NT2/D1 (cell line): ENCODE results near the gene OSBP2.
"Not testable (repeated sequence)": the region's sequence is repeated elsewhere in the genome, so short reads cannot be mapped to it uniquely, and the experiment has no call there.

Experiments used
- DNase-seq: peaks from one replicate; pipeline ENCODE4 v3.0.0-alpha.2; 2011; ENCODE audit warnings: low read depth, low spot score
- H3K27me3 ChIP-seq: 2 replicates; pipeline ENCODE4 v1.6.0; 2011; ENCODE audit warnings: mild to moderate bottlenecking; ENCODE audit not compliant: insufficient read length, insufficient read depth
- H3K36me3 ChIP-seq: 2 replicates; pipeline ENCODE4 v1.6.1; 2011; ENCODE audit warnings: mild to moderate bottlenecking, low read length, mixed read lengths; ENCODE audit not compliant: insufficient read depth, insufficient read length
- H3K4me1 ChIP-seq: 2 replicates; pipeline ENCODE4 v1.5.1; 2011; ENCODE audit not compliant: insufficient read depth, insufficient read length
- H3K4me3 ChIP-seq: 2 replicates; pipeline ENCODE4 v1.5.1; 2011; ENCODE audit warnings: low read depth; ENCODE audit not compliant: insufficient read length
- H3K9ac ChIP-seq: 2 replicates; pipeline ENCODE4 v1.6.0; 2011; ENCODE audit warnings: low read depth; ENCODE audit not compliant: insufficient read length
- H3K9me3 ChIP-seq: 2 replicates; pipeline ENCODE4 v1.5.1; 2011; ENCODE audit warnings: mild to moderate bottlenecking, low read length; ENCODE audit not compliant: insufficient read depth
- SUZ12 ChIP-seq: IDR thresholded peaks from 2 replicates; pipeline ENCODE4 v1.6.1; 2011; ENCODE audit not compliant: insufficient read length, insufficient read depth; ENCODE audit errors: extremely low read depth
- YY1 ChIP-seq: IDR thresholded peaks from 2 replicates; pipeline ENCODE4 v1.6.1; 2011; ENCODE audit not compliant: insufficient read length, insufficient read depth
- ZNF274 ChIP-seq: IDR thresholded peaks from 2 replicates; pipeline ENCODE4 v1.6.1; 2011; ENCODE audit warnings: mild to moderate bottlenecking, low read depth, low read length

The OSBP2 gene

GRCh38 chr22:30770716-30771115 lies 76.0 kb downstream of the OSBP2 start:
- no peak for TF ChIP-seq SUZ12
- no peak for TF ChIP-seq YY1
- TF ChIP-seq ZNF274, result no peak
- Histone ChIP-seq H3K9ac (no peak overlapping the region), H3K4me3 (no peak overlapping the region), H3K4me1 (no peaks in the 10 kb centered on the region), H3K36me3 (no peaks in the 10 kb centered on the region), H3K9me3 (no peaks in the 10 kb centered on the region), H3K27me3 (no peaks in the 10 kb centered on the region)
- DNase-seq, result no peak

GRCh38 chr22:30773919-30774318 lies 79.2 kb downstream of the OSBP2 start:
- Histone ChIP-seq H3K27me3 (no peaks in the 10 kb centered on the region), H3K9me3 (no peaks in the 10 kb centered on the region), H3K4me1 (no peaks in the 10 kb centered on the region), H3K4me3 (no peak overlapping the region), H3K36me3 (no peaks in the 10 kb centered on the region), H3K9ac (no peak overlapping the region)
- no peak for DNase-seq
- no peak for TF ChIP-seq YY1
- TF ChIP-seq SUZ12, result no peak
- TF ChIP-seq ZNF274, result no peak

DNA sequence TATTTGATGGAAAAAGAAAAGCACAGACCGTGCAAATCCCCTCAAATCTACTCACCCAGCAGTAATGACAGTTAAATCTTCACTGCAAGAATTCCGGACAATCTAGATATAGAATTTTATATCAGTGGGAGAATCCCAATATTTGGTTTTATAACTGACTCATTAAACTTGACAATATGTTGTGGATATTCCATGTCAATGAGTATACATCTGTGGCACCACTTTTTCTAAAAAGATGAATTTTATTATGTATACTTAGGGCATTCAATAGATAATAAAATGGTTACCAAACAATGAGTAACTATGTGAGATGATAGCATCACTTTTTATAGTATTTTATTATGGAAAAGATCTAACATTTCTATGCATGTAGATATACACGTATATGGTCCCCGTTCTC lies 79.9 kb downstream of the OSBP2 start:
- no peaks in the 10 kb centered on the region for H3K27me3 ChIP-seq
- H3K4me3 ChIP-seq, result no peak overlapping the region
- DNase-seq, result no peak
- no peaks in the 10 kb centered on the region for H3K36me3 ChIP-seq
- no peaks in the 10 kb centered on the region for H3K4me1 ChIP-seq
- TF ChIP-seq SUZ12 (no peak), ZNF274 (no peak), YY1 (no peak)
- H3K9me3 ChIP-seq, result no peaks in the 10 kb centered on the region
- H3K9ac ChIP-seq, result no peak overlapping the region

GRCh38 chr22:30776476-30776875 lies 81.8 kb downstream of the OSBP2 start:
- no peak overlapping the region for H3K4me3 ChIP-seq
- DNase-seq, result no peak
- no peaks in the 10 kb centered on the region for H3K27me3 ChIP-seq
- H3K9ac ChIP-seq, result no peak overlapping the region
- H3K9me3 ChIP-seq, result no peaks in the 10 kb centered on the region
- H3K36me3 ChIP-seq, result no peaks in the 10 kb centered on the region
- peaks cover 8% of the 10 kb centered on the region for H3K4me1 ChIP-seq
- TF ChIP-seq SUZ12, result no peak

DNA sequence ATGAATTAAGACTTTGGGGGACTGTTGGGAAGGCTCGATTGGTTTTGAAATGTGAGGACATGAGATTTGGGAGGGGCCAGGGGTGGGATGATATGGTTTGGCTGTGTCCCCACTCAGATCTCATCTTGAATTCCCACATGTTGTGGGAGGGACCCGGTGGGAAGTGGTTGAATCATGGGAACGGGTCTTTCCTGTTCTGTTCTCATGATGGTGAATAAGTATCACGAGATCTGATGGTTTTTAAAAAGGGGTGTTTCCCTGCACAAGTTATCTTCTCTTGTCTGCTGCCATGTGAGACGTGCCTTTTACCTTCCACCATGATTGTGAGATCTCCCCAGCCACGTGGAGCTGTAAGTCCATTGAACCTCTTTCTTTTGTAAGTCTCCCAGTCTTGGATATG lies 82.5 kb downstream of the OSBP2 start:
- H3K9me3 ChIP-seq, H3K4me1 ChIP-seq, H3K9ac ChIP-seq, H3K36me3 ChIP-seq, H3K4me3 ChIP-seq, DNase-seq, H3K27me3 ChIP-seq: not testable (repeated sequence)

DNA sequence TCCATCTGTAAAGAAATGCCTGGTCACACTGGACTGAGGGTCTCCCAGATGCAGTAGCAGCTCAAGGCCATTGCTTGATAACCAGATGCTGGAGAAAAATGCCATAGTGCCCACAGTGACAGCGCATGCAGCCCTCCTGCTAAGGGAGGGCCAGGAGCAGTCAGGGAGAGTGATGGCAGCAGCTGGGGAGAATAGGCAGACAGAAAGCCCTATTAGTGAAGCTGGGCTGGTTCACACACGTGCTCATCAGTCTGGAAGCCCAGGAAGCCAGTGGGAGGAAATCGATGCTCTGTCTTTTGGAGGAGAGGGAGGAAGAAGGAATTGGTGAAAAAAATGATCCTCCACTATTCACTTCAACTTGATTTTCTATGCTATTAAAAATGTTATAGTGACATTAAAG lies 82.9 kb downstream of the OSBP2 start:
- Histone ChIP-seq H3K27me3 (no peaks in the 10 kb centered on the region), H3K4me1 (peaks cover 10% of the 10 kb centered on the region), H3K9ac (no peak overlapping the region), H3K4me3 (no peak overlapping the region), H3K36me3 (no peaks in the 10 kb centered on the region), H3K9me3 (no peaks in the 10 kb centered on the region)
- no peak for TF ChIP-seq YY1
- no peak for TF ChIP-seq SUZ12
- no peak for TF ChIP-seq ZNF274
- no peak for DNase-seq

DNA sequence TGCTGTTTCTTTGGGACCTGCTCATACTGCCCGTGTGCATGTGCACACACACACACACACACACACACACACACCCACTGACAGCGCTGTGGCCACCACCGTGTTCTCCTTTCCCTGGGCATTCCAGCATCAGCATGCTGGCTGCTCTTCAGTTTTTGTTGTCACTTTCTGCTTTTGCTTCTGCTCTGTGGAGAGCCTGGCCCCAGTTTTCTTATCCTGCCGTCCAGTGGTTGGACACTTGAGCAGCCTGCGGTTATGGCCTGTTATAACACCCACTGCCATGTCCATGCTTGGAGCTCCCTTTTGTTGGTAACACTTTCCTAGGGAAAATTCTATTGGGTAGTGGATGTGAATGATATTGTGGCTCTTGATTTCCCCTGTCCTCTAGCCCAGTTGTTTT lies 83.6 kb downstream of the OSBP2 start:
- Histone ChIP-seq H3K27me3 (no peaks in the 10 kb centered on the region), H3K9ac (no peak overlapping the region), H3K36me3 (no peaks in the 10 kb centered on the region), H3K4me3 (no peak overlapping the region), H3K9me3 (no peaks in the 10 kb centered on the region), H3K4me1 (peaks cover 10% of the 10 kb centered on the region)
- TF ChIP-seq ZNF274 (no peak), YY1 (no peak), SUZ12 (no peak)
- DNase-seq, result no peak

GRCh38 chr22:30780026-30780425 lies 85.4 kb downstream of the OSBP2 start:
- no peak for DNase-seq
- H3K9ac ChIP-seq, result no peak overlapping the region
- H3K36me3 ChIP-seq, result no peaks in the 10 kb centered on the region
- H3K4me3 ChIP-seq, result no peak overlapping the region
- no peaks in the 10 kb centered on the region for H3K9me3 ChIP-seq
- peaks cover 10% of the 10 kb centered on the region for H3K4me1 ChIP-seq
- TF ChIP-seq ZNF274 (no peak), YY1 (no peak), SUZ12 (no peak)
- H3K27me3 ChIP-seq, result no peaks in the 10 kb centered on the region
